ENCODE results near the gene OR2L8.

OR2L8 gene, protein sequence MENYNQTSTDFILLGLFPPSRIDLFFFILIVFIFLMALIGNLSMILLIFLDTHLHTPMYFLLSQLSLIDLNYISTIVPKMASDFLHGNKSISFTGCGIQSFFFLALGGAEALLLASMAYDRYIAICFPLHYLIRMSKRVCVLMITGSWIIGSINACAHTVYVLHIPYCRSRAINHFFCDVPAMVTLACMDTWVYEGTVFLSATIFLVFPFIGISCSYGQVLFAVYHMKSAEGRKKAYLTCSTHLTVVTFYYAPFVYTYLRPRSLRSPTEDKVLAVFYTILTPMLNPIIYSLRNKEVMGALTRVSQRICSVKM
- 0 to 0.38 (median 0) reads per million in 9 experiments for total RNA-seq

DNA sequence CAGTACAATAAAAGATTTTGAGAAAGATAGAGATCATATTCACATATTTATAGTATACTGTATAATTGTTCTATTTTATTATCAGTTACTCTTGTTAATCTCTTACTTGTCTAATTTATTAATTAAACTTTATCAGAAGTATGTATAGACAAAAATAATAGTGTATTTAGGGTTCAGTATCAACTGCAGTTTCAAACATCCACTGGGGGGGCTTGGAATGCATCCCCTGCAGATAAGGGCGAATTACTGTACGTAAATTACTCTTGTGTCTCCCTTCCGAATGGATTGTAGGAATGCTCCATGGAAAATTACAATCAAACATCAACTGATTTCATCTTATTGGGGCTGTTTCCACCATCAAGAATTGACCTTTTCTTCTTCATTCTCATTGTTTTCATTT is at the start of gene OR2L8:
TSS of gene OR2L8 (plus strand) at position 301 of the 400 bp plus-strand sequence. CDS start at position 301, 0 bp downstream.
- DNase-seq (no peak), ATAC-seq (replicated peaks) (no peak)
- H3K27me3 Mint-ChIP-seq, result no peaks in the 10 kb centered on the region
- no peaks in the 10 kb centered on the region for H3K36me3 Mint-ChIP-seq (ENCODE audit: insufficient read depth)
- no peak within 1 kb of the TSS for H3K27ac Mint-ChIP-seq
- H3K9me3 Mint-ChIP-seq, result peaks cover 5 to 11% of the 10 kb centered on the region in 2 donors
- H3K4me3 Mint-ChIP-seq, result no peak within 1 kb of the TSS
- H3K4me1 Mint-ChIP-seq (ENCODE audit: low read depth in 2 of 2), result no peaks in the 10 kb centered on the region

DNA sequence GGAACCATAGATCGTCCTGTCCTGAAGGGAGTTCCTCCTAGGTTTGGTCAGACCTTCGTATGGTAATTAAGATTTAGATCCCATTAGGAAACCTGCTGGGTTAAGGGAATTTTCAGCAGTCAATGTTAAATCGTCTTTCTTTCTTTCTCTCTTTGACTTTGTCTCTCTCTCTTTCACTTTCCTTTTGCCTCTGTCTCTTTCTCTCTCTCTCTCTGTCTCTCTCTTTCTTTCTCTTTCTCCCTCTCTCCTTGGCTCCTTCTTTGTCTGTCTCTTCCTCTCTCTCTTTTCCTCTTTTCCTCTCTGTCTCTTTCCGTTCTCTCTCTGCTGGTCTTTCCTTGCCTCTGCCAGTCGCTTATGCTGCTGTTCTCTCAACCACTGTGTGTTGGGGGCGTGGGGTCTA is 44.5 kb upstream of the OR2L8 start:
- DNase-seq, result no peak
- Mint-ChIP-seq H3K4me1 (ENCODE audit: low read depth in 2 of 2) (peaks cover 10 to 25% of the 10 kb centered on the region in 2 donors), H3K27me3 (no peaks in the 10 kb centered on the region), H3K27ac (peak overlapping the region in 1 of 2 donors; percentile 4), H3K36me3 (ENCODE audit: insufficient read depth) (peaks cover 2% of the 10 kb centered on the region), H3K9me3 (peaks cover 0 to 5% of the 10 kb centered on the region in 2 donors), H3K4me3 (peak overlapping the region in 1 of 2 donors; percentile 43)
- no peak for ATAC-seq (replicated peaks)

DNA sequence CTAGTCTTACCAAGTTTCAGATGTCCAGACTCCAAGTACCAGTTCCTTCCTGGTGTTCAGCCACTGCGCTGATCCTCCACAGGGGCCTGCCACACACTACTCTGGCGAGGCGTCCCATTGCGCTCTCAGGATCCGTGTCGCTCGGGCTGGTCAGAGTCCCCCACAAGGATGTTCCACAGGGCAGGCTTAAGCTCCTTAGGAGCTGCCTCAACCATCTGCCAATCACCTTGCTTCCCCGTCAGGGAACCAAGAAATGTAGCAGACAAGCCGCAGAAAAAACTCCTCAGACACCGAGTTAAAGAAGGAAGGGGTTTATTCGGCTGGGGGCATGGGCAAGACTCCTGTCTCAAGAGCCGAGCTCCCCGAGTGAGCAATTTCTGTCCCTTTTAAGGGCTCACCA is 43.5 kb upstream of the OR2L8 start:
- ATAC-seq (replicated peaks) (no peak), DNase-seq (no peak)
- H3K4me3 Mint-ChIP-seq, result no peak overlapping the region
- no peak overlapping the region for H3K27ac Mint-ChIP-seq
- peaks cover 10 to 25% of the 10 kb centered on the region in 2 donors for H3K4me1 Mint-ChIP-seq (ENCODE audit: low read depth in 2 of 2)
- H3K27me3 Mint-ChIP-seq, result no peaks in the 10 kb centered on the region
- peaks cover 0 to 5% of the 10 kb centered on the region in 2 donors for H3K9me3 Mint-ChIP-seq
- H3K36me3 Mint-ChIP-seq (ENCODE audit: insufficient read depth), result peaks cover 2% of the 10 kb centered on the region

DNA sequence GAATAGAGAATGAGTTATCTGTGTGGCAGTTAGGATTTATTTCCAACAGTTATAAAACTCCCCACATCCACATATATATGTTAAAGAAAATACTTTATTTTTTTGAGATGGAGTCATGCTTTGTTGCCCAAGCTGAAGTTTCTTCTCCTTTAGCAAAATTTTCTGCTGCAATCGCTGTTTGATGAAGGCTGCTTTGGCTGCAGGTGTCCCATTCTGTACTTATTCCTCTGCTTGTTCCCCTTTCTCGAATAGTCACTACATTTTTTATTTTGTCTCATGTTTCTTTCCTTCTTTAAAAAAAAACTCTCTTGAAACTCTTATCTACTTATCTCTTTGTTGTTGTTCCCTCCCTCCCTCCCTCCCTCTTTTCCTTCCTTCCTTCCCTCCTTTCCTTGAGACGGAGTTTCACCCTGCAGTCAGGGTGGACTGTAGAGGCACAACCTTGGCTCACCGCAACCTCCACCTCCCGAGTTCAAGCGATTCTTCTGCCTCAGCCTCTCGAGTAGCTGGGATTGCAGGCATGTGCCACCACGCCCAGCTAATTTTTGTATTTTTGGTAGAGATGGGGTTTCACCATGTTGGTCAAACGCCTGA is 42.7 kb upstream of the OR2L8 start:
- H3K36me3 Mint-ChIP-seq (ENCODE audit: insufficient read depth), result peaks cover 2% of the 10 kb centered on the region
- H3K27ac Mint-ChIP-seq, result peak overlapping the region; percentile 79 to 96

DNA sequence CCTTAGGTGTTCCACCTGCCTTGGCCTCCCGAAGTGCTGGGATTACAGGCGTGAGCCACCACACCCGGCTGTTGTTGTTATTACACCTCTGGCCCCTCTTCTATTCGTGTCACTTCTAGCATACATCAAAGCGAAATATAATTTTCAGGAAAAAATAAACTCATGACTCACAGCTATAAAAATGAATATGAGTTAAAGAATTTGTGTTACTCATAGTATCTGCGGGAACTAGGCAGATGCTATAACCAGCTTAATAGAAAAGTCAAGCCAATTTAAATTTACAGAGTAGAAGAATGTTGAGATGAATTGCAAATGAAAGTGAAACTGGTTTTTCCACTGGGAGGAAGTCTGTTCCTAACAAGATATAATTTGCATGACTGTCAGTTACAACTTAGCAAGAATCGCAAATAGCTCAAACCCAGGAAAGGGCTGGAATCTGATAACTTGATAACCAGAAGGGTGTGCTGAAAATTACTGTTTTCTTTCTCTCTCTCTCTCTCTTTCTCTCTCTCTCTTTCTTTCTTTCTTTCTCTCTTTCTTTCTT is 42.1 kb upstream of the OR2L8 start:
- Mint-ChIP-seq H3K4me1 (ENCODE audit: low read depth in 2 of 2) (peaks cover 10 to 25% of the 10 kb centered on the region in 2 donors), H3K4me3 (peak overlapping the region; percentile 82 to 90), H3K27me3 (no peaks in the 10 kb centered on the region), H3K9me3 (peaks cover 0 to 5% of the 10 kb centered on the region in 2 donors), H3K36me3 (ENCODE audit: insufficient read depth) (peaks cover 2% of the 10 kb centered on the region), H3K27ac (peak overlapping the region; percentile 79 to 96)
- no peak for DNase-seq
- peak; percentile 35 for ATAC-seq (replicated peaks)

More for the DNA sequence above, 42.7 kb upstream of the OR2L8 start:
- H3K9me3 Mint-ChIP-seq, result peaks cover 0 to 5% of the 10 kb centered on the region in 2 donors
- peaks cover 10 to 25% of the 10 kb centered on the region in 2 donors for H3K4me1 Mint-ChIP-seq (ENCODE audit: low read depth in 2 of 2)
- peak overlapping the region; percentile 82 to 90 for H3K4me3 Mint-ChIP-seq
- ATAC-seq (replicated peaks) (no peak), DNase-seq (peak in 1 of 3 experiments; percentile 1)
- H3K27me3 Mint-ChIP-seq, result no peaks in the 10 kb centered on the region

DNA sequence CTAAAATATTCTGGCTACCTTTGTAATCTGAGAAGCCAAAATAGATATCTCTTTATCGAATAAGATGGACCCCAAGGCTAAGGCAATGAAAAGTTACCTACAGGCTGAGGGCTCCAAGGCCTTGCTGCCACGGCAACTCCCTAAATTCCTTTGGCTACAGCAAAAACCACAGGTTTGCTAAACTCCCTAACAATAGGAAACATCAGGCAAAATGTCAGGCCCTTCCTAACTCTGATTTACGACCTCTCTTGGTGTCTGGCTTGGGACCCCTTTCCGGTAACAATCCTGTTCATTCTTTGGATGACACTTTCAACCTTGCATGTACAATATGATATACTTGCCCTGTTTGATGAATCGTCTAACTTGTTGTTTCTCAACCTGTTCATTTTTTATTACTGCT is 39.9 kb upstream of the OR2L8 start:
- peaks cover 10 to 25% of the 10 kb centered on the region in 2 donors for H3K4me1 Mint-ChIP-seq (ENCODE audit: low read depth in 2 of 2)
- peaks cover 0 to 6% of the 10 kb centered on the region in 2 donors for H3K27me3 Mint-ChIP-seq
- no peak for ATAC-seq (replicated peaks)
- no peak overlapping the region for H3K27ac Mint-ChIP-seq
- no peak for DNase-seq
- peaks cover 2% of the 10 kb centered on the region for H3K36me3 Mint-ChIP-seq (ENCODE audit: insufficient read depth)
- H3K4me3 Mint-ChIP-seq, result no peak overlapping the region
- peaks cover 0 to 5% of the 10 kb centered on the region in 2 donors for H3K9me3 Mint-ChIP-seq

DNA sequence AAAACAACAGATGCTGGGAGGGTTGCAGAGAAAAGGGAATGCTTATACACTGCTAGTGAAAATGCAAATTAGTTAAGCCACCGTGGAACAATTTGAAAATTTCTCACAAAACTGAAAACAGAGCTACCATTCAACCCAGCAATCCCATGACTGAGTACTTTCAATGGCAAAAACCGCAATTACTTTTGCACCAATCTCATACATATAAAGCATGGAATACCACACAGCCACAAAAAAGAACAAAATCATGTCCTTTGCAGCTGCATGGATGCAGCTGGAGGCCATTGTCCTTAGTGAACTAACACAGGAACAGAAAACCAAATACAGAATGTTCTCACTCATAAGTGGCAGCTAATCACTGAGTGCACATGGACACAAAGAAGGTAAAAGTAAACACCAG is 34.9 kb upstream of the OR2L8 start:
- Mint-ChIP-seq H3K9me3 (no peaks in the 10 kb centered on the region), H3K4me3 (no peak overlapping the region), H3K4me1 (ENCODE audit: low read depth in 2 of 2) (no peaks in the 10 kb centered on the region), H3K27ac (no peak overlapping the region), H3K36me3 (ENCODE audit: insufficient read depth) (no peaks in the 10 kb centered on the region), H3K27me3 (peaks cover 0 to 12% of the 10 kb centered on the region in 2 donors)
- DNase-seq, result no peak
- no peak for ATAC-seq (replicated peaks)

DNA sequence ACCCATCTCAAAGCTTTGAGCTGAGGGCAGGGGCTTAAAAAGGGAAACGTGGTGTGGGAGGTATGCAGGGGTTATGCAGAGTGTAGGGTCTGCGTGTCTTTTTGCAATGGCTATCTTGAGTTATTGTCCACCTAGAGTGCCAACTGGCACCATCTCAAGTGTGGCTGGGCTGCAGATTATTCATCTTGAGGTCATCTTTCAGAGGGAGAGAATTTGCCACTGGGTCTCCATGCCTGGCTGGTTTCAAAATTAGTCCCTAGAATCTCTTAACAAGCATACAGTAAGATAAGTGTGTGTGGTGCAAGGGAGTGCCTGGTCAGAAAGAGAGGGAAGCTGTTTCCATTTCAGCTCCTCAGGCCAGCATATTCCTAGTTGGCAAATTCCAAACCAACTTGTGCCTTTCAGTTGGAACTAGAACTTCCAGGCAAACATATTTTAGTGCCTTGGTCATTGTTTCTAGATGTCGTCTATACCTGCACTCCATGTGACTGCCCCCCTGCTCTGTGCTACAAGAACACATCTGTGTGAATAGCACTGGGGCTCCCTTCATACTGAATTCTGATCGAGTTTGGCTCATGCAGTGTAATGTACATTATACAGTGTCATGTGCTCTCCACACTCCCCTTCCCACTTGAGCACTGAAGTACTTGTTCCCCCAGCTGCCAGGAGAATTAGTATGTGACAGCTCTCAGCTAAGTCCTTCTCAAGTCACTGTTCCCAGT is 33.6 kb upstream of the OR2L8 start:
- ATAC-seq (replicated peaks), result no peak
- Mint-ChIP-seq H3K27me3 (peaks cover 0 to 12% of the 10 kb centered on the region in 2 donors), H3K36me3 (ENCODE audit: insufficient read depth) (no peaks in the 10 kb centered on the region), H3K9me3 (no peaks in the 10 kb centered on the region), H3K4me3 (no peak overlapping the region), H3K4me1 (ENCODE audit: low read depth in 2 of 2) (no peaks in the 10 kb centered on the region), H3K27ac (no peak overlapping the region)
- no peak for DNase-seq

DNA sequence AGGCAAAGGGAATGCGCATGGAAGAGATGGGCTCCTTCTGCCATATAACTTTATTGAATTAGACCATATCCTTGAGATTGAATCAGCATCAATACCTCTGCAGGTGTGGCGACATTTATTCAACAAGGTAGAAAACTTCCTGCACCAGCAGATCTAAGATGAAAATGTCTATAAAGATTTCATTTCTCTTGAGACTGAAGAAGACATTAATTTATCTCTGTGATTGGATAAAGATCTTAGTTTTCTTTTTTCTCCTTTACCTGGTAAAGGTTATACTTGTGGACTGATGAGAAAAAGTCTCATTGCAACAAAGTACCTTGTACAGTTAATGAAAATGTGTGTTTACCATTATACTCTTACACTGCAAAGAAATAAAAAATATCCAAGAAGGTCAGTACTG is 28.7 kb upstream of the OR2L8 start, which contains the start of gene OR2T8:
TSS of gene OR2T8 (plus strand) at position 301 of the 400 bp plus-strand sequence. CDS start 766 bp downstream, outside the sequence.
- Mint-ChIP-seq H3K9me3 (no peaks in the 10 kb centered on the region), H3K27ac (no peak within 1 kb of the TSS), H3K4me3 (no peak within 1 kb of the TSS), H3K27me3 (peaks cover 0 to 6% of the 10 kb centered on the region in 2 donors), H3K4me1 (ENCODE audit: low read depth in 2 of 2) (no peaks in the 10 kb centered on the region), H3K36me3 (ENCODE audit: insufficient read depth) (no peaks in the 10 kb centered on the region)
- ATAC-seq (replicated peaks) (no peak), DNase-seq (no peak)

DNA sequence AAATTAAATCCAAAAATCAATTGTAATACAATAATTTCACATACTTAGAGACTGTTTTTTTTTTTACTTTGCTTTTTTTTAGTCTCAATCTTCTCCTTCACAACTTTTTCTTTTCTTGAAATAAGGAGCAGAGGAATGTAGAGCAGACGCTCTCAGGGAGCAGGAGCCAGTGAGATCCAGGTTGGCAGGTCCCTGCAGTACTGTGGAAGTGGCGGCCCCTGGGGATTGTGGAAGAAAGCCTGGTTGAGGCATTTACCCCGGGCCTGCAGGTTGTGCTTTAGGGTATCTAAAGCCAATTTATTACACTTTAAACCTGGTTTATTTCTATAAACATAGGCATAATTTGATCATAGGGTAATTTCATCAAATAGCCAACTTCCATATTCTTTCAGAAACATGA is 24.7 kb upstream of the OR2L8 start:
- no peak overlapping the region for H3K4me3 Mint-ChIP-seq
- peaks cover 0 to 2% of the 10 kb centered on the region in 2 donors for H3K9me3 Mint-ChIP-seq
- H3K27me3 Mint-ChIP-seq, result no peaks in the 10 kb centered on the region
- no peaks in the 10 kb centered on the region for H3K4me1 Mint-ChIP-seq (ENCODE audit: low read depth in 2 of 2)
- H3K27ac Mint-ChIP-seq, result no peak overlapping the region
- ATAC-seq (replicated peaks) (no peak), DNase-seq (no peak)
- no peaks in the 10 kb centered on the region for H3K36me3 Mint-ChIP-seq (ENCODE audit: insufficient read depth)

DNA sequence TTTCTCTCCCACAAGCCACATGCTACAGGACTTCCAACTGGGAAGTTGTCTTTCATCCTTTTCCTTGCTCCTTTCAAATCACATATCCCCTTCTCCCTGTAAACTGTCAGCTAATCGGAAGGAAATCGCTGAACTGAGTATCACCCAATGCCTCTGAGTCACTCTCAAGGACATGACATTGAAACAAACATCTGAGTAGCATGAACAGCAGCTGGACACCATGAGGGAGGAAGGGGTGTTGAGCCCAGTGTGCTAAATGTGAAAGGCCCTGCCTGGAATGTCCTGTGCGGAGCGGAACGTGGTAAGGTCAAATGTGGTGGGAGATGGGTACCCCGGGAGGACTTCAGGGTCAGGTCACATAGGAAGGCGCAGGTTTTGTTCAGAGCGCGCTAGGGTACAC is 23.8 kb upstream of the OR2L8 start, which contains the start of gene OR2AJ1:
TSS of gene OR2AJ1 (plus strand) at position 22 of the 400 bp plus-strand sequence. CDS start 8,880 bp downstream, outside the sequence.
- Mint-ChIP-seq H3K27me3 (no peaks in the 10 kb centered on the region), H3K36me3 (ENCODE audit: insufficient read depth) (no peaks in the 10 kb centered on the region), H3K4me1 (ENCODE audit: low read depth in 2 of 2) (no peaks in the 10 kb centered on the region), H3K9me3 (peaks cover 0 to 2% of the 10 kb centered on the region in 2 donors), H3K27ac (no peak within 1 kb of the TSS), H3K4me3 (no peak within 1 kb of the TSS)
- ATAC-seq (replicated peaks) (no peak), DNase-seq (no peak)

DNA sequence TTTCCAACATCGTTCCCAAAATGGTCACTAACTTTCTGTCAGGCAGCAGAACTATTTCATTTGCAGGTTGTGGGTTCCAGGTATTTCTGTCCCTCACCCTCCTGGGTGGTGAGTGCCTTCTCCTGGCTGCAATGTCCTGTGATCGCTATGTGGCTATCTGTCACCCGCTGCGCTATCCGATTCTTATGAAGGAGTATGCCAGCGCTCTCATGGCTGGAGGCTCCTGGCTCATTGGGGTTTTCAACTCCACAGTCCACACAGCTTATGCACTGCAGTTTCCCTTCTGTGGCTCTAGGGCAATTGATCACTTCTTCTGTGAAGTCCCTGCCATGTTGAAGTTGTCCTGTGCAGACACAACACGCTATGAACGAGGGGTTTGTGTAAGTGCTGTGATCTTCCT is 14.7 kb upstream of the OR2L8 start:
- Mint-ChIP-seq H3K36me3 (ENCODE audit: insufficient read depth) (no peaks in the 10 kb centered on the region), H3K9me3 (peaks cover 0 to 8% of the 10 kb centered on the region in 2 donors), H3K27ac (no peak overlapping the region), H3K4me3 (no peak overlapping the region), H3K27me3 (no peaks in the 10 kb centered on the region), H3K4me1 (ENCODE audit: low read depth in 2 of 2) (peaks cover 0 to 2% of the 10 kb centered on the region in 2 donors)
- no peak for DNase-seq
- ATAC-seq (replicated peaks), result no peak

DNA sequence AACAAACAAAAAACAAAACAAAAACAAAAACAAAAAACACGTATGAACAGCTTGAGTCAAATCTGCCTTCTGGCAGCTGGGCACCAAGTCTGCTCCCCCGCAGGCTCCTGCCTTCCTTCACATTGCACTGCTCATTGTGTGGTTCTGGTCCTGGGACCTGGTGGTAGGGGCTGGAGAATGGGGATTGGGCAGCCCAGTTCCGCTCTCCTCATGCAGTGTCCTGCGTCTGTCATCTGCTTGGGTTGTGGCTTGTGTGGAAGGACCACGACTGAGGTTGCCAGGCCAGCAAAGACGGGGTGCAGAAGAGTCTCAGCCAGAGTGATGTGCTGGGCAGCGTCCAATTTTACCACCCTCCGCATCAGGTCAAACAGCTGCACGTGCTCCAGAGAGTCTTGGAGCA is 12.9 kb upstream of the OR2L8 start:
- Mint-ChIP-seq H3K4me1 (ENCODE audit: low read depth in 2 of 2) (peaks cover 0 to 2% of the 10 kb centered on the region in 2 donors), H3K27ac (no peak overlapping the region), H3K4me3 (no peak overlapping the region), H3K36me3 (ENCODE audit: insufficient read depth) (no peaks in the 10 kb centered on the region), H3K9me3 (peaks cover 0 to 8% of the 10 kb centered on the region in 2 donors), H3K27me3 (no peaks in the 10 kb centered on the region)
- DNase-seq, result no peak
- ATAC-seq (replicated peaks), result no peak
